ENCODE data around the gene VPS72. TPM values are rescaled to one million over a fixed set of nuclear protein-coding genes. Genes with fewer than 3 reads are reported as not detected.
A peak's percentile ranks its signal among the peaks of the same experiment; 100 is the strongest.

The VPS72 gene
- total RNA-seq, 2 donors from 2014 or later: 33.1 to 74.4 TPM

DNA sequence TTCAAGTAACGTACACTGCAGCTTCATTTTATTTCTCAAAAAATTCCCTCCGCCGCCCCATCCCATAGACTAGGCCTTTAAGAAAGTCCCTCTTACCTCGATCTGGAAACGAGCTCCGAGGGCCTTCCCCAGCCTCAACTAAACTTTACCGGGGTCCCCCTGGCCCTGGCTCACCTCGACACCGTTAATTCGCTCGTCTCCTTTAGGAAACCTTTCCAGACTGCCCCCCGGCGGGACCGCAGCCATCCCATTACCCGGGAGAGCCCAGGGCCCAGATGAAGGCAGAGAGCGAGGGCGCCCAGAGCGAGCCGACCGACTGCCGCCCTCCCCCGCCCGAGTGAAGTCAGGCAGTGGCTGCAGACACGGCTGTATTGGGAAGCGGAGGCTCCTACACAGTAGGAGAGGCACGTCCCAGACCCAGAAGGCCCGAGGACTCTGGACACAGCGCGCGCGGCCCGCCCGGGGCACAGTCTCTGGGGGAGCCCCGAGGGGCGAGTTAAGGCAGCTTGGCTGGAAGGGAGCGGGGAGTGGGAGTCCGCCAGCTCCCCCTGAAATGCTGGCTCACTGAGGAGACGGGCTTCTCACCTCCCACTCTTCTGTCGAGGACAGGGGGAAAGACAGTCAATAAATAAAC, 58.2 kb downstream of the VPS72 start:
- Mint-ChIP-seq H3K4me3 (peak overlapping the region; percentile 70), H3K9me3 (no peaks in the 10 kb centered on the region), H3K4me1 (ENCODE audit: low read depth in 2 of 2) (peaks cover 7 to 10% of the 10 kb centered on the region in 2 donors), H3K27ac (peak overlapping the region in 1 of 2 donors; percentile 52), H3K36me3 (no peaks in the 10 kb centered on the region), H3K27me3 (no peaks in the 10 kb centered on the region)
- ATAC-seq (no peak), DNase-seq (ENCODE audit: low spot score) (no peak)

DNA sequence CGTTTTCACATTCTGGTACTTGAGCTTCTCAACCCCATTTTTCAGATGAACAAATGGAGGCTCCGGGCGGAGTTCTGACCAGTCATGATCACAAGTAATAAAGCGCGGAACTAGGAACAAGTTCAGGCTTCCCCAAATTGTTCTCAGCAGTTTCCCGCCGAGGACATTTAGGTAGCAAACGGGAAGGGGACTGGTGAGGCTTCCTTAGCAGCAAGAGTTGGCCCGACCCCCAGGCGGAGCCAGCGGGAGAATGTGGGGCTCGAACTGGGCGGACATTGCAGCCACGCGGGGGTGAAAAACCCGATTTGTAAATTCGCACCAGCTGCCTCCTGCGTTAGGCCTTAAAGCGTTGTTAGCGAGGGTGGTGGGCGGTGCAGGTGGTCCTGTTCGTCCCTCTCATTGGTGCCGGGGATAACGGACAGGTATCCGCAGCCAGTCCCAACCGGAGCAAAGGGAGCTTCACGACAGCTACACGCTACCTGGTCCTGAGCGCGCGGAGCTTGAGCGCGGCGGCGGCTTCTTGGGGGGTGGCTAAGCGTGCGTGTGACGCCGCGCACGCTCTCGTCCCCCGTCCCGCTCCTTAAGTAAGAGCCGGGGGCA, 58.9 kb downstream of the VPS72 start:
- Mint-ChIP-seq H3K36me3 (no peaks in the 10 kb centered on the region), H3K27me3 (no peaks in the 10 kb centered on the region), H3K27ac (peak overlapping the region in 1 of 2 donors; percentile 52), H3K9me3 (no peaks in the 10 kb centered on the region), H3K4me3 (peak overlapping the region; percentile 70), H3K4me1 (ENCODE audit: low read depth in 2 of 2) (peaks cover 7 to 10% of the 10 kb centered on the region in 2 donors)
- DNase-seq (ENCODE audit: low spot score) (peak; percentile 78), ATAC-seq (peak; percentile 92 to 97)

DNA sequence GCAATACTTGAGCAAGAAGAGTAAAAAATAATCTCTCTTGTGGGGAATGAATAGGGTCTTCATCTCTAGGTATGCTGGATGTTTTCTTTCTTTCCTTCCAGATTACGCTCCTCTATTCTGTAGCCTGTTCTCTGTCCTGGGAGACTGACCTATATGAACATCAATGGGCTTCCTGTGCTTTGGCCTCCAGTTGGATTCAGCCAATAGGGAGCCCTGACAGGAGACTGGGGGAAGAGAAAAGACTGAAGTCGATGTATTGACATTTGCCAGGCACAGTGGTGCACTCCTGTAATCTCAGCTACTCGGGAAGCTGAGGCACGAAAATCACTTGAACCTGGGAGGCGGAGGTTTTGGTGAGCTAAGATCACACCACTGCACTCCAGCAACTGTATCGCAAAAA, 61.2 kb downstream of the VPS72 start:
- Mint-ChIP-seq H3K27ac (no peak overlapping the region), H3K4me3 (no peak overlapping the region), H3K4me1 (ENCODE audit: low read depth in 2 of 2) (peaks cover 7 to 10% of the 10 kb centered on the region in 2 donors), H3K9me3 (no peaks in the 10 kb centered on the region), H3K27me3 (no peaks in the 10 kb centered on the region), H3K36me3 (no peaks in the 10 kb centered on the region)
- ATAC-seq: no peak
- no peak for DNase-seq (ENCODE audit: low spot score)

Other genes starting within 250 kb of the VPS72 start
- gene CERS2, start 215.4 kb downstream of the VPS72 start, total RNA-seq: 100 to 1,000 TPM; 170 to 211 TPM
- gene ANXA9, start 207.9 kb downstream of the VPS72 start, total RNA-seq: not detected
- gene MINDY1, start 183.3 kb downstream of the VPS72 start, total RNA-seq: 10 to 100 TPM; 17.1 to 39.0 TPM
- 10 to 100 TPM; 12.7 to 13.1 TPM for gene PRUNE1, start 181.7 kb downstream of the VPS72 start, total RNA-seq
- 1 to 10 TPM; 1.4 to 3.8 TPM for gene BNIPL, start 153.6 kb downstream of the VPS72 start, total RNA-seq
- gene C1orf56, start 142.4 kb downstream of the VPS72 start, total RNA-seq: 1 to 10 TPM in 1 of 2 donors, under 1 TPM in 1; 0.95 to 1.1 TPM
- gene CDC42SE1, start 130.6 kb downstream of the VPS72 start, total RNA-seq: 100 to 1,000 TPM; 213 to 481 TPM
- 1 to 10 TPM; 4.5 to 8.5 TPM for gene MLLT11, start 129.8 kb downstream of the VPS72 start, total RNA-seq
- 10 to 100 TPM; 22.2 to 23.8 TPM for gene GABPB2, start 119.4 kb downstream of the VPS72 start, total RNA-seq
- 1 to 10 TPM in 1 of 2 donors, under 1 TPM in 1; 0.90 to 2.9 TPM for gene SEMA6C, start 43.6 kb downstream of the VPS72 start, total RNA-seq
- gene TNFAIP8L2, start 33.5 kb downstream of the VPS72 start, total RNA-seq: 10 to 100 TPM; 10.2 to 16.8 TPM
- gene LYSMD1, start 24.3 kb downstream of the VPS72 start, total RNA-seq: 1 to 10 TPM; 5.0 to 6.3 TPM
- gene SCNM1, start 24.1 kb downstream of the VPS72 start, total RNA-seq: 10 to 100 TPM; 55.2 to 63.2 TPM
- 1 to 10 TPM; 1.2 to 5.3 TPM for gene TMOD4, start 14.2 kb downstream of the VPS72 start, total RNA-seq
- 100 to 1,000 TPM in 1 of 2 donors, 10 to 100 TPM in 1; 93.8 to 116 TPM for gene PIP5K1A, start 8.4 kb upstream of the VPS72 start, total RNA-seq
- gene PSMD4, start 64.5 kb upstream of the VPS72 start, total RNA-seq: 100 to 1,000 TPM; 193 to 235 TPM
- 10 to 100 TPM; 29.1 to 31.2 TPM for gene ZNF687, start 92.1 kb upstream of the VPS72 start, total RNA-seq
- 10 to 100 TPM; 69.9 to 82.3 TPM for gene PI4KB, start 137.2 kb upstream of the VPS72 start, total RNA-seq
- 10 to 100 TPM; 40.3 to 95.4 TPM for gene RFX5, start 157.1 kb upstream of the VPS72 start, total RNA-seq
- gene SELENBP1, start 182.5 kb upstream of the VPS72 start, total RNA-seq: not detected
- gene PSMB4, start 209.4 kb upstream of the VPS72 start, total RNA-seq: 100 to 1,000 TPM; 375 to 427 TPM

Measured in natural killer cell treated with Interleukin-12 subunit alpha and Interleukin-12 subunit beta and Interleukin-15 and Interleukin-18, amount 100 ng/mL, for 72 hours (primary cell).